ENCODE measurements around the gene MUC16.

The MUC16 gene

GRCh38 chr19:9008667-9009066 is 1.5 kb downstream of the MUC16 start:
- DNase-seq, result no peak

GRCh38 chr19:9000933-9001332 is 9.3 kb downstream of the MUC16 start:
- no peak for DNase-seq

GRCh38 chr19:8988204-8988603 is 22.0 kb downstream of the MUC16 start:
- no peak for DNase-seq

DNA sequence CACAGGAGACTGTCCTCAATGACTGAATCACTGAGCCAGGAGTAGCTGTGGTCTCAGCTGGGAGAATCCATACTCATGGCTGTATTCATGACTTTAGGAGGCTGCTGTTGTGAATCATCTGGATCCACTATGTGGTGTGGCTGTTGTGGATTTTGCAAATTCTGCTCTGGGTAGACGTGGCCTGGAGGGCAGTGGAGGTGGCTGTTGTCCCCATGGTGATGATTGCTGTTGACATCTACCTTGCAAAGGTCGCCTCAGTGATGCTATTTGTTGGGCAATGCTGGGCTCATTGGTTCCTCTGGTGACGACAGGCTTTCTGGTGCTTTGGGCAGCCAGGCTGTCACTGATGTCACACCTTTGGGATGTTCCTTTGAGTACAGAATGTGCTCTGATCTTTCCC is 23.9 kb downstream of the MUC16 start:
- no peak for DNase-seq

DNA sequence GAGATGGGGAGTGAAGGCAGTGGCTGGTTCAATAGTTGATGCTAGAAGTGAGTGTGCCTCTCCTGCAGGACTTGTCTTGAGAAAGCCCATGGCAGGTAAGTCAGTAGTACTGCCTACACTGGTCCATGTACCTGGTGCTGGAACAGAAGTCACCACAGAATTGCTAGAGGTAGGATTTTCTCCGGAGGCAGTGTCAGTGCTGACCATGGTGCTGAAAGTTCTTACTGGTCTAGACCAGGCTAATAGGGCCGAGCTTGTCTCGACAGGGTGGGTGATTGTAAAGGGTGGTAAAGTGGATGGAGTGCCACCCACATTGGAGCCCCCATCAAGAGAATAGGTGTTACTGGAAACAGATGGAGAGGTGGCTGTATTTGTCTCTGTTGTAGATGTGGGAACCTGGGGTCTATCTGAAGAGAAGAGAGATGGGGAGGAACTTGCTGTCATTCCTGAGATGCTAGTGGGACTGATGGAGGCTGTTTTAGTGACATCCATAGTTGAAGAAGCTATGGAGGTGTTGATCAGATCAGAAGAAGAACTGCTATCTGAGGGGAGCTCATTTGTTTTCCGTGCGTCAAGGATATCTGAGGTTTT is 36.6 kb downstream of the MUC16 start:
- DNase-seq, result no peak

GRCh38 chr19:8965887-8966286 is 44.3 kb downstream of the MUC16 start:
- no peak for DNase-seq

Data from amniotic stem cell (primary cell).